MCF 10A (cell line): ENCODE results near the gene TTC24. TPM values are rescaled to one million over a fixed set of nuclear protein-coding genes. Genes with fewer than 3 reads are reported as not detected.
A peak's percentile ranks its signal among the peaks of the same experiment; 100 is the strongest.

ENCODE experiments used
- BruUV-seq: library from RNA; stranded (reverse); fragments of 400-500 nt; replicated peaks from 2 replicates; lab custom pipeline; 2021; lab: Mats Ljungman, UMichigan
- CTCF ChIA-PET: fragments of 300-600 bp; sonication (Branson Sonifier 250); formaldehyde crosslinking; extraction: SDS; loops from one replicate; lab custom pipeline; 2021; ENCODE audit warnings: antibody characterized with exemption, inconsistent platforms; lab: Yijun Ruan, JAX
- POLR2A ChIA-PET: fragments of 300-600, 350-650 bp; sonication (Branson Sonifier 250); formaldehyde crosslinking; extraction: SDS; loops from one replicate; lab custom pipeline; 2020; ENCODE audit warnings: antibody characterized with exemption, inconsistent platforms; lab: Yijun Ruan, JAX
- DNase-seq: peaks from one replicate; pipeline ENCODE4 v3.0.0-alpha.2; 2018; ENCODE audit not compliant: unreplicated experiment
- H3K27ac Mint-ChIP-seq: one replicate; pipeline ENCODE4 v1.8.0; 2022; ENCODE audit warnings: mild to moderate bottlenecking, low read depth, mixed read lengths; ENCODE audit not compliant: unreplicated experiment
- H3K27me3 Mint-ChIP-seq: one replicate; pipeline ENCODE4 v1.8.0; 2022; ENCODE audit warnings: mixed read lengths; ENCODE audit not compliant: insufficient read depth, unreplicated experiment
- H3K36me3 Mint-ChIP-seq: one replicate; pipeline ENCODE4 v1.8.0; 2022; ENCODE audit warnings: mild to moderate bottlenecking, moderate library complexity, mixed read lengths; ENCODE audit not compliant: insufficient read depth, unreplicated experiment
- H3K4me1 Mint-ChIP-seq: one replicate; pipeline ENCODE4 v1.8.0; 2022; ENCODE audit warnings: mixed read lengths; ENCODE audit not compliant: insufficient read depth, unreplicated experiment
- H3K4me3 Mint-ChIP-seq: one replicate; pipeline ENCODE4 v1.8.0; 2022; ENCODE audit warnings: mild to moderate bottlenecking, moderate library complexity, mixed read lengths; ENCODE audit not compliant: unreplicated experiment
- H3K9me3 Mint-ChIP-seq: one replicate; pipeline ENCODE4 v1.8.0; 2022; ENCODE audit warnings: mixed read lengths; ENCODE audit not compliant: unreplicated experiment
- intact Hi-C: fragments of 100-400 bp; cut with micrococcal nuclease; formaldehyde crosslinking; loops from 2 replicates; pipeline ENCODE4 v1.14.1; 2022
- total RNA-seq: library from RNA; stranded (reverse); gene quantifications from 2 replicates; pipeline ENCODE4 v1.2.3, GENCODE V29; 2022
- TF ChIP-seq, protein P1 (sequence below): fragments of 200-600 bp; IDR thresholded peaks from one replicate; pipeline ENCODE4 v1.8.0; 2022; ENCODE audit warnings: antibody characterized with exemption, mild to moderate bottlenecking; ENCODE audit not compliant: unreplicated experiment

The TTC24 gene
- total RNA-seq, 1 experiment from 2014 or later, result not detected

DNA sequence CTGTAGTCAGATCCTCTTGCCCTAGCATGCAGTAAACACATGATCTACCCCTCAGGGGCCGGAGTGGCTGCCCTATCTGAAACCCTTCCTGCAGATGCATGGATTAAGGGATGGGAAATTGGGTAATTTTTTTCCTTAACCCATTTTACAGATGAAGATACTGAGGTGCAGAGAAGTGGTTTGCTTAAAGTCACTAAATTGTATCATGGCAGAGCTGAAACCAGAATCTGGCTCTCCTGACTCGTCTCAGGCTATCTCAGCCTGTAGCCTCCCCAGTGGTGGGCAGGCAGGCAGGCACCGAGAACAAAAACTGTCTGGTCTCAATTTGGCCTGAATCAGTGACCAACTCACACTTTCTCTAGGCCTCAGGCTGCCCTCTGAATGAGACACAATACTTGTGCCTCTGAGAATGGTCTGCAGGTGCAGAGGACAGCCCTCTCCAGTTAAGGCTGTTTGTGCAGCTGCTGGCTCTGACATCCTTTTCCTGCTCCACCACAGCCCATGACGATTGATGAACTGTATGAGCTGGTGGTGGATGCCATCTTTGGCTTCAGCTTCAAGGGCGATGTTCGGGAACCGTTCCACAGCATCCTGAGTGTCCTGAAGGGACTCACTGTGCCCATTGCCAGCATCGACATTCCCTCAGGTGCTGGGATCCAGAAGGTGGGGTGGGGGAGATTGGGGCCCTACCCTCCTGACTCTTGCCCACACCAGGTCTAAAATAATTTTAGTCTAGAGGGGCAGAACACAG, 13.6 kb downstream of the TTC24 start:
- H3K36me3 Mint-ChIP-seq, result peaks cover 46% of the 10 kb centered on the region
- intact Hi-C loops, result no loop called here
- H3K4me3 Mint-ChIP-seq, result peak overlapping the region; percentile 77
- no TSS peak for BruUV-seq
- TF ChIP-seq, protein P1, sequence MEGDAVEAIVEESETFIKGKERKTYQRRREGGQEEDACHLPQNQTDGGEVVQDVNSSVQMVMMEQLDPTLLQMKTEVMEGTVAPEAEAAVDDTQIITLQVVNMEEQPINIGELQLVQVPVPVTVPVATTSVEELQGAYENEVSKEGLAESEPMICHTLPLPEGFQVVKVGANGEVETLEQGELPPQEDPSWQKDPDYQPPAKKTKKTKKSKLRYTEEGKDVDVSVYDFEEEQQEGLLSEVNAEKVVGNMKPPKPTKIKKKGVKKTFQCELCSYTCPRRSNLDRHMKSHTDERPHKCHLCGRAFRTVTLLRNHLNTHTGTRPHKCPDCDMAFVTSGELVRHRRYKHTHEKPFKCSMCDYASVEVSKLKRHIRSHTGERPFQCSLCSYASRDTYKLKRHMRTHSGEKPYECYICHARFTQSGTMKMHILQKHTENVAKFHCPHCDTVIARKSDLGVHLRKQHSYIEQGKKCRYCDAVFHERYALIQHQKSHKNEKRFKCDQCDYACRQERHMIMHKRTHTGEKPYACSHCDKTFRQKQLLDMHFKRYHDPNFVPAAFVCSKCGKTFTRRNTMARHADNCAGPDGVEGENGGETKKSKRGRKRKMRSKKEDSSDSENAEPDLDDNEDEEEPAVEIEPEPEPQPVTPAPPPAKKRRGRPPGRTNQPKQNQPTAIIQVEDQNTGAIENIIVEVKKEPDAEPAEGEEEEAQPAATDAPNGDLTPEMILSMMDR, result no peak
- POLR2A ChIA-PET, result interaction anchor here (0.6 to 6.1 kb wide), 13 partner anchors 10 to 310 kb away, joined by 3 to 134 read pairs (median 9); partner anchors contain the start of genes GPATCH4, MEF2D, SMG5 and TTC24
- peak overlapping the region; percentile 65 for H3K27ac Mint-ChIP-seq
- CTCF ChIA-PET, result interaction anchor here (0.5 to 2.6 kb wide), 19 partner anchors 9 to 611 kb away, joined by 3 to 20 read pairs (median 4); no protein-coding TSS in a partner anchor
- H3K9me3 Mint-ChIP-seq, result no peaks in the 10 kb centered on the region
- DNase-seq, result no peak
- H3K27me3 Mint-ChIP-seq, result no peaks in the 10 kb centered on the region
- peaks cover 13% of the 10 kb centered on the region for H3K4me1 Mint-ChIP-seq

DNA sequence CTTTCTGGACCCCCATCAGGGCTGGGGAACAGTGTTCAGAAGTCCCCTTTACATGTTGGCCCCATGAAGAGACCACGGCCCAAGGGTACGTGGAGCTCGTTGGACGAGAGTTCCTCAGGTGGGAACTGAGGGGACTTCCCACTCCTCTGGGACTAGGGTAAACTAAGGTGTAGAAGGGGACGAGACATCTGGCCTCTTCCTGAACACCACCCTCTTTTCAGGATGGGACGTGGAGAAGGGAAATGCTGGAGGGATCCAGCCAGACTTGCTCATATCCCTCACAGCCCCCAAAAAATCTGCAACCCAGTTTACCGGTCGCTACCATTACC, 14.1 kb downstream of the TTC24 start:
- Mint-ChIP-seq H3K9me3 (no peaks in the 10 kb centered on the region), H3K4me1 (peaks cover 13% of the 10 kb centered on the region), H3K36me3 (peaks cover 52% of the 10 kb centered on the region), H3K27ac (no peak overlapping the region), H3K27me3 (no peaks in the 10 kb centered on the region), H3K4me3 (no peak overlapping the region)
- TF ChIP-seq, protein P1, result no peak
- ChIA-PET POLR2A (interaction anchor here (0.6 to 6.1 kb wide), 8 partner anchors 9 to 136 kb away, joined by 3 to 134 read pairs (median 5); partner anchors contain the start of genes GPATCH4 and MEF2D), CTCF (interaction anchor here (0.5 to 2.3 kb wide), 13 partner anchors 8 to 242 kb away, joined by 3 to 10 read pairs (median 4); no protein-coding TSS in a partner anchor)
- no peak for DNase-seq
- no TSS peak for BruUV-seq
- intact Hi-C loops, result no loop called here

DNA sequence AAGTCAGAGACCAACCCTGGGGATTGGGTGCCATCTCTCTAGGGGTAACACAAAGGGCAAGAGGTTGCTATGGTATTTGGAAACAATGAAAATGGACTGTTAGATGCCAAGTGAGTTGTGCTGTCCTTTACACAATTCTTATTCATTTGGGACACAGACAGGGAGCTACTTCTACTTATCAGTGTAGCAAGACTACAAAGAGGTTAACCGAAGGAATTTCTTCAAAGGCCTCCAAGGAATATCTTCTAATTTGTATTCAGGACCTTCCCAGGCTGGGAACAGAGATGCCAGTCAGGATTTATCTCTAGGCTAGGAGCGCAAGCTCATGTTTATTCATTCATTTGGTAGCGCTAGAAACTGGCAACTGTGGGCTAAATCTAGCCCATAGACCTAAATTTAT, 14.7 kb downstream of the TTC24 start:
- Mint-ChIP-seq H3K9me3 (no peaks in the 10 kb centered on the region), H3K4me1 (peaks cover 13% of the 10 kb centered on the region), H3K4me3 (no peak overlapping the region), H3K27ac (peak overlapping the region; percentile 20), H3K27me3 (no peaks in the 10 kb centered on the region), H3K36me3 (peaks cover 57% of the 10 kb centered on the region)
- BruUV-seq, result no TSS peak
- no peak for DNase-seq
- TF ChIP-seq, protein P1, result no peak
- CTCF ChIA-PET, result interaction anchor here (0.5 to 2.3 kb wide), 16 partner anchors 8 to 242 kb away, joined by 3 to 10 read pairs (median 4); no protein-coding TSS in a partner anchor
- intact Hi-C loops, result no loop called here
- POLR2A ChIA-PET, result interaction anchor here (0.7 to 6.1 kb wide), 4 partner anchors 9 to 65 kb away, joined by 3 to 134 read pairs (median 4); partner anchors contain the start of gene GPATCH4

DNA sequence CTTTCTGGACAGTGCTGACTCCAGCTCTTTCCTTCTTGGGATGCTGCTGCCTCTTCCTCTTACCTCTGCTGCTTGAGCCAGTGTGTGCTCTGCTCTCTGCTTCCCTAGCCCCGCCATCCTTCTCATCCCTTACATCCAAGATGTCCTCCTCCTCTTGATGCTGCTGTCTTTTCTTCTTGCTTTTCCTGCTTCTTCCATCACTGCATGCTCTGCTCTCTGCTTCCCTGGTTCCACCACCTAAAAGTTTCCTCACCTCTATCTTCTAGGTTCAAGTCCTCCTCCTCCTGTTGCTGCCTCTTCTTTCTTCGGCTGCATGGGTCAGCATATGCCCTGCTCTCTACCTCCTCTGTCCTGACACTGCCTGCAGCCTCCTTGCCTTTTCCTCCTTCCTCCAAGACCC, 15.5 kb downstream of the TTC24 start:
- CTCF ChIA-PET, result interaction anchor here (0.7 to 2.3 kb wide), 9 partner anchors 10 to 210 kb away, joined by 3 to 10 read pairs (median 4); partner anchors contain the start of gene BCAN
- BruUV-seq, result no TSS peak
- intact Hi-C loops, result no loop called here
- POLR2A ChIA-PET, result interaction anchor here (6.1 kb wide), 1 partner anchor 8 kb away, joined by 134 read pairs; the partner anchor contains the start of gene GPATCH4
- TF ChIP-seq, protein P1, result no peak
- Mint-ChIP-seq H3K4me3 (no peak overlapping the region), H3K36me3 (peaks cover 64% of the 10 kb centered on the region), H3K9me3 (no peaks in the 10 kb centered on the region), H3K4me1 (peaks cover 13% of the 10 kb centered on the region), H3K27ac (peak overlapping the region; percentile 20), H3K27me3 (no peaks in the 10 kb centered on the region)
- no peak for DNase-seq
